IMR-90 (cell line): ENCODE results near the gene EPB41L1. TPM values are rescaled to one million over a fixed set of nuclear protein-coding genes. Genes with fewer than 3 reads are reported as not detected.

Experiments
- ATAC-seq: fragments of 200-7000 bp; cut with Tn5 transposase; 2 replicates; pipeline ENCODE4 v1.9.1; 2020; ENCODE audit warnings: low read depth, mild to moderate bottlenecking, moderate library complexity
- BruUV-seq: library from RNA; stranded (reverse); fragments of 400-500 nt; replicated peaks from 2 replicates; lab custom pipeline; 2021; lab: Mats Ljungman, UMichigan
- CTCF ChIA-PET: fragments of 300-600 bp; formaldehyde crosslinking; extraction: SDS; loops from one replicate; lab custom pipeline; 2021; ENCODE audit warnings: antibody characterized with exemption; lab: Yijun Ruan, JAX
- POLR2A ChIA-PET: fragments of 300-600 bp; sonication (Branson Sonifier 250); formaldehyde crosslinking; loops from one replicate; lab custom pipeline; 2022; ENCODE audit warnings: antibody characterized with exemption; ENCODE audit not compliant: unreplicated experiment; lab: Charles Lee
- DNase-seq: peaks from one replicate; pipeline ENCODE4 v3.0.0; 2013
- H2AFZ ChIP-seq: replicated peaks from 2 replicates; pipeline ENCODE3; 2013; ENCODE audit warnings: low read length, mild to moderate bottlenecking; ENCODE audit not compliant: poor library complexity
- H2AK5ac ChIP-seq: 2 replicates; pipeline ENCODE4 v1.6.1; 2013; ENCODE audit warnings: low read depth, low read length, inconsistent platforms
- H2AK9ac ChIP-seq: replicated peaks from 2 replicates; pipeline ENCODE3; 2013; ENCODE audit warnings: mild to moderate bottlenecking, low read depth, low read length, moderate library complexity; ENCODE audit not compliant: poor library complexity
- H2BK120ac ChIP-seq: 2 replicates; pipeline ENCODE4 v1.6.1; 2013; ENCODE audit warnings: low read depth, low read length, inconsistent platforms
- H2BK15ac ChIP-seq: 3 replicates; pipeline ENCODE4 v1.6.1; 2013; ENCODE audit warnings: low read depth, low read length, inconsistent platforms
- H2BK20ac ChIP-seq: 2 replicates; pipeline ENCODE4 v1.6.1; 2013; ENCODE audit warnings: low read depth, mild to moderate bottlenecking, inconsistent platforms, low read length, moderate library complexity
- H2BK5ac ChIP-seq: 2 replicates; pipeline ENCODE4 v1.6.1; 2013; ENCODE audit warnings: mild to moderate bottlenecking, low read depth, low read length, inconsistent platforms; ENCODE audit not compliant: poor library complexity, severe bottlenecking
- H3K14ac ChIP-seq: replicated peaks from 2 replicates; pipeline ENCODE4 v1.6.1; 2013; ENCODE audit warnings: low read depth, low read length, inconsistent platforms
- H3K18ac ChIP-seq: 2 replicates; pipeline ENCODE4 v1.6.1; 2013; ENCODE audit warnings: low read depth, low read length, control low read depth
- H3K23ac ChIP-seq: 2 replicates; pipeline ENCODE4 v1.6.1; 2013; ENCODE audit warnings: low read depth, low read length, inconsistent platforms
- H3K27ac ChIP-seq: 2 replicates; pipeline ENCODE4 v1.5.1; 2013; ENCODE audit warnings: mild to moderate bottlenecking, control low read depth, low read length; ENCODE audit not compliant: insufficient read depth
- H3K27me3 ChIP-seq: 2 replicates; pipeline ENCODE4 v1.6.1; 2013; ENCODE audit warnings: low read length; ENCODE audit not compliant: control insufficient read depth, insufficient read depth
- H3K36me3 ChIP-seq: 2 replicates; pipeline ENCODE4 v1.6.1; 2013; ENCODE audit warnings: low read length, mixed read lengths; ENCODE audit not compliant: control insufficient read depth, insufficient read depth
- H3K4ac ChIP-seq: 2 replicates; pipeline ENCODE4 v1.6.1; 2013; ENCODE audit warnings: low read depth, low read length, inconsistent platforms
- H3K4me1 ChIP-seq: 2 replicates; pipeline ENCODE4 v1.6.1; 2013; ENCODE audit warnings: low read length, mixed read lengths; ENCODE audit not compliant: control insufficient read depth, insufficient read depth
- H3K4me2 ChIP-seq: 2 replicates; pipeline ENCODE4 v1.6.1; 2013; ENCODE audit warnings: low read depth, mild to moderate bottlenecking, control low read depth, low read length, moderate library complexity
- H3K4me3 ChIP-seq: 2 replicates; pipeline ENCODE4 v1.5.1; 2013; ENCODE audit warnings: low read depth, mild to moderate bottlenecking, control low read depth, low read length, moderate library complexity; ENCODE audit not compliant: insufficient read depth
- H3K56ac ChIP-seq: 2 replicates; pipeline ENCODE4 v1.6.1; 2013; ENCODE audit warnings: low read length, inconsistent platforms; ENCODE audit not compliant: insufficient read depth; ENCODE audit errors: extremely low read depth
- H3K79me1 ChIP-seq, 2 experiments: 2 replicates each; pipeline ENCODE4 v1.6.1; 2013; ENCODE audit warnings: low read length in 2 of 2, inconsistent platforms in 1 of 2, low read depth in 1 of 2
- H3K9ac ChIP-seq: 2 replicates; pipeline ENCODE4 v1.6.1; 2013; ENCODE audit warnings: low read depth, low read length, control low read depth
- H3K9me1 ChIP-seq: 2 replicates; pipeline ENCODE4 v1.6.1; 2013; ENCODE audit warnings: low read length, inconsistent platforms; ENCODE audit not compliant: insufficient read depth
- H3K9me3 ChIP-seq: 2 replicates; pipeline ENCODE4 v1.6.1; 2013; ENCODE audit warnings: low read length; ENCODE audit not compliant: control insufficient read depth, insufficient read depth
- H4K20me1 ChIP-seq: 2 replicates; pipeline ENCODE4 v1.6.1; 2013; ENCODE audit warnings: low read length, inconsistent platforms; ENCODE audit not compliant: insufficient read depth
- H4K5ac ChIP-seq: 2 replicates; pipeline ENCODE4 v1.6.1; 2013; ENCODE audit warnings: mild to moderate bottlenecking, low read depth, low read length, control low read depth
- H4K8ac ChIP-seq, 2 experiments: 2 replicates each; pipeline ENCODE4 v1.6.1; 2013; ENCODE audit warnings: low read depth in 2 of 2, low read length in 2 of 2, control low read depth in 1 of 2, inconsistent platforms in 1 of 2
- H4K91ac ChIP-seq: 2 replicates; pipeline ENCODE4 v1.6.1; 2013; ENCODE audit warnings: low read depth, low read length, inconsistent platforms; ENCODE audit not compliant: insufficient read depth
- CEBPB ChIP-seq: IDR thresholded peaks from 2 replicates; pipeline ENCODE4 v1.6.1; 2012; ENCODE audit warnings: low read depth, low read length, improper control_type of control experiment
- FOS ChIP-seq: fragments of 150-350 bp; IDR thresholded peaks from 2 replicates; pipeline ENCODE4 v1.6.1; 2016; ENCODE audit warnings: low read depth, low read length
- MAFK ChIP-seq: IDR thresholded peaks from 2 replicates; pipeline ENCODE4 v1.6.1; 2012; ENCODE audit warnings: low read depth, low read length, improper control_type of control experiment
- POLR2A ChIP-seq: IDR thresholded peaks from 2 replicates; pipeline ENCODE4 v1.6.1; 2012; ENCODE audit warnings: mild to moderate bottlenecking, low read depth, low read length
- RAD21 ChIP-seq: IDR thresholded peaks from 2 replicates; pipeline ENCODE4 v1.6.1; 2012; ENCODE audit warnings: low read length, improper control_type of control experiment
- WGBS, 2 experiments: methylation state at CpG; one replicate each; pipeline versions ENCODE4 v1.1.5 to v1.1.7; 2013; ENCODE audit warnings: missing lambda C conversion rate in 2 of 2; ENCODE audit not compliant: insufficient read length in 1 of 2; ENCODE audit errors: extremely low coverage in 2 of 2; 5-methylcytosine and 5-hydroxymethylcytosine counted together
- dilution Hi-C: fragments of 300-500 bp; cut with HindIII; formaldehyde crosslinking; loops from one replicate; pipeline ENCODE4 v1.14.3; 2018; ENCODE audit warnings: low sequenced_read_pairs; ENCODE audit not compliant: unreplicated experiment
- in situ Hi-C: fragments of 300-500 bp; cut with MboI; formaldehyde crosslinking; loops from 3 replicates; pipeline ENCODE4 v1.14.3; 2019; ENCODE audit warnings: low sequenced_read_pairs, inconsistent platforms, mixed read lengths
- intact Hi-C: fragments of 100-400 bp; cut with micrococcal nuclease; formaldehyde crosslinking; loops from 2 replicates; pipeline ENCODE4 v1.10.0; 2022
- polyA plus RNA-seq, 3 experiments: library from polyadenylated mRNA; depleted of rRNA; stranded (reverse); fragments of >200 nt; gene quantifications; 2 replicates each; pipeline ENCODE4 v1.2.3, GENCODE V29; 2012; ENCODE audit warnings: low replicate concordance in 1 of 3
- total RNA-seq: library from RNA; depleted of rRNA; stranded (reverse); fragments of >200 nt; gene quantifications from 2 replicates; pipeline ENCODE4 v1.2.3, GENCODE V29; 2012

EPB41L1 gene
- total and polyA plus RNA-seq, 2 of the 4 experiments (the other 2 are of a cell fraction): 12.5 to 33.7 TPM

DNA sequence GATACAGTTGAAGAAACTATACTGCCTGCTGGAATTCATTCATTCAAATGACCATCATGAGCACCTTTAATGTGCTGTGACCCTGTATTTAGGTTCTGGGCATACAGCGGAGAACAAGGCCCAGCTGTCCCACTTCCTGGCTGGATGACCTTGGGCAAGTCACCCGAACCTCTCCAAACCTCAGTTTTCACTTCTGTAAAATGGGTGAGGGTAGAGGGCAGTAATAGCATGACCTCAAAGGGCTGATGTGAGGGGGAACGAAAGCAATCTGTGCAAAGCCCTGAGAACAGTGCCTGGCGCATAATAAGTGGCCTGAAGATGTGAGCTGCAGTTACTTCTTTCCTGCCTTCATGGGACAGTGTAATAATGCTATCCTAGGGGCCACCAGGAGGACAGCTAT, 61.2 kb downstream of the EPB41L1 start:
- Histone ChIP-seq H4K8ac (no peak overlapping the region), H3K4ac (no peak overlapping the region), H3K4me3 (no peak overlapping the region), H2BK15ac (no peak overlapping the region), H2AK5ac (no peak overlapping the region), H3K4me2 (no peak overlapping the region), H2BK20ac (no peak overlapping the region), H3K9me3 (no peaks in the 10 kb centered on the region), H3K18ac (no peak overlapping the region), H3K56ac (no peak overlapping the region), H3K36me3 (peaks cover 6% of the 10 kb centered on the region; the same call in 1 of the 2 replicates), H3K14ac (no peak overlapping the region), H4K5ac (no peak overlapping the region), H3K4me1 (no peaks in the 10 kb centered on the region), H3K23ac (no peak overlapping the region), H3K27me3 (no peaks in the 10 kb centered on the region), H2AFZ (no peak overlapping the region), H2BK5ac (no peak overlapping the region), H3K9ac (no peak overlapping the region), H2BK120ac (no peak overlapping the region), H3K9me1 (no peaks in the 10 kb centered on the region), H4K20me1 (no peaks in the 10 kb centered on the region), H3K79me1 (no peaks in the 10 kb centered on the region), H3K27ac (no peak overlapping the region), H4K91ac (no peak overlapping the region), H2AK9ac (no peak overlapping the region)
- CTCF ChIA-PET: interaction anchor here (0.6 to 1.1 kb wide), 2 partner anchors 13 to 447 kb away, joined by 3 to 4 read pairs; no protein-coding TSS in a partner anchor
- POLR2A ChIA-PET: no interaction called here
- TF ChIP-seq MAFK: no peak
- TF ChIP-seq POLR2A: no peak
- no peak for TF ChIP-seq CEBPB
- TF ChIP-seq FOS: no peak
- TF ChIP-seq RAD21: no peak
- DNase-seq: no peak
- dilution Hi-C loops: no loop called here
- no peak for ATAC-seq
- in situ Hi-C loops: loop anchor here (25.0 kb wide), 1 partner anchor 697 kb away; no protein-coding TSS in a partner anchor
- intact Hi-C loops: no loop called here
- 86% methylated on average over 2 of the region's 4 CpGs; no CpG with 5 or more reads in 1 of the 2 experiments for WGBS, 2 experiments
- no TSS peak for BruUV-seq
